C4-2B (cell line): ENCODE data around the gene CCDC66.

Experiments
- H3K27ac ChIP-seq: fragments of 450-650 bp; 2 replicates; pipeline ENCODE4 v1.5.1; 2017
- CTCF ChIP-seq: fragments of 450-650 bp; conservative IDR thresholded peaks from 2 replicates; pipeline ENCODE4 v1.5.1; 2017; ENCODE audit warnings: mild to moderate bottlenecking
- ZFX ChIP-seq: fragments of 450-650 bp; IDR thresholded peaks from 2 replicates; pipeline ENCODE4 v1.6.1; 2017

The CCDC66 gene

GRCh38 chr3:56556908-56557830 lies at the start of gene CCDC66:
Gene CCDC66 (plus strand): TSS chr3:56557175. CDS start chr3:56557243, 68 bp downstream.
- peak within 1 kb of the TSS; percentile 88 for H3K27ac ChIP-seq
- TF ChIP-seq ZFX (no peak), CTCF (peak; percentile 85)

GRCh38 chr3:56519641-56520040 lies 37.3 kb upstream of the CCDC66 start:
- no peak overlapping the region for H3K27ac ChIP-seq
- TF ChIP-seq ZFX (no peak), CTCF (no peak)

GRCh38 chr3:56522374-56522773 lies 34.6 kb upstream of the CCDC66 start:
- H3K27ac ChIP-seq, result no peak overlapping the region
- TF ChIP-seq ZFX (no peak), CTCF (no peak)

- TF ChIP-seq ZFX (no peak), CTCF (no peak)
- H3K27ac ChIP-seq, result no peak overlapping the region
Observed at GRCh38 chr3:56525291-56525690, 31.7 kb upstream of the CCDC66 start.

GRCh38 chr3:56536735-56537134 lies 20.2 kb upstream of the CCDC66 start:
- H3K27ac ChIP-seq, result no peak overlapping the region
- TF ChIP-seq ZFX (no peak), CTCF (no peak)

- H3K27ac ChIP-seq, result no peak overlapping the region
- TF ChIP-seq ZFX (no peak), CTCF (peak; percentile 31)
Observed at GRCh38 chr3:56547486-56547885, 9.5 kb upstream of the CCDC66 start.

- peak overlapping the region; percentile 88 for H3K27ac ChIP-seq
- no peak for TF ChIP-seq ZFX
- TF ChIP-seq CTCF, result peak; percentile 60
Observed at GRCh38 chr3:56557831-56558170, 826 bp downstream of the CCDC66 start.
